Nephron (organoid): Measurements from ENCODE around the gene UBE2G1.
A peak's percentile ranks its signal among the peaks of the same experiment; 100 is the strongest.

Experiments
- H3K27ac Mint-ChIP-seq, 3 experiments: 2 replicates each; pipeline ENCODE4 v1.8.0; 2020; ENCODE audit warnings: mixed read lengths in 3 of 3, mild to moderate bottlenecking in 2 of 3, moderate library complexity in 1 of 3
- H3K27me3 Mint-ChIP-seq: 2 replicates; pipeline ENCODE4 v1.8.0; 2021; ENCODE audit warnings: low read depth, mild to moderate bottlenecking, moderate library complexity, mixed read lengths
- H3K36me3 Mint-ChIP-seq: 2 replicates; pipeline ENCODE4 v1.8.0; 2020; ENCODE audit warnings: low read depth, mixed read lengths
- H3K4me1 Mint-ChIP-seq: 2 replicates; pipeline ENCODE4 v1.8.0; 2020; ENCODE audit warnings: mixed read lengths
- H3K4me3 Mint-ChIP-seq, 3 experiments: 2 replicates each; pipeline ENCODE4 v1.8.0; 2020; ENCODE audit warnings: mild to moderate bottlenecking in 3 of 3, mixed read lengths in 3 of 3, moderate library complexity in 2 of 3
- H3K9me3 Mint-ChIP-seq: 2 replicates; pipeline ENCODE4 v1.8.0; 2020; ENCODE audit warnings: mixed read lengths
- TF ChIP-seq, protein P1 (sequence below), 3 experiments: fragments of 200-600 bp; sonication (generic); IDR thresholded peaks; one replicate each; pipeline ENCODE4 v1.5.0; 2021; ENCODE audit warnings: antibody characterized with exemption in 3 of 3; ENCODE audit not compliant: unreplicated experiment in 3 of 3

The UBE2G1 gene

DNA sequence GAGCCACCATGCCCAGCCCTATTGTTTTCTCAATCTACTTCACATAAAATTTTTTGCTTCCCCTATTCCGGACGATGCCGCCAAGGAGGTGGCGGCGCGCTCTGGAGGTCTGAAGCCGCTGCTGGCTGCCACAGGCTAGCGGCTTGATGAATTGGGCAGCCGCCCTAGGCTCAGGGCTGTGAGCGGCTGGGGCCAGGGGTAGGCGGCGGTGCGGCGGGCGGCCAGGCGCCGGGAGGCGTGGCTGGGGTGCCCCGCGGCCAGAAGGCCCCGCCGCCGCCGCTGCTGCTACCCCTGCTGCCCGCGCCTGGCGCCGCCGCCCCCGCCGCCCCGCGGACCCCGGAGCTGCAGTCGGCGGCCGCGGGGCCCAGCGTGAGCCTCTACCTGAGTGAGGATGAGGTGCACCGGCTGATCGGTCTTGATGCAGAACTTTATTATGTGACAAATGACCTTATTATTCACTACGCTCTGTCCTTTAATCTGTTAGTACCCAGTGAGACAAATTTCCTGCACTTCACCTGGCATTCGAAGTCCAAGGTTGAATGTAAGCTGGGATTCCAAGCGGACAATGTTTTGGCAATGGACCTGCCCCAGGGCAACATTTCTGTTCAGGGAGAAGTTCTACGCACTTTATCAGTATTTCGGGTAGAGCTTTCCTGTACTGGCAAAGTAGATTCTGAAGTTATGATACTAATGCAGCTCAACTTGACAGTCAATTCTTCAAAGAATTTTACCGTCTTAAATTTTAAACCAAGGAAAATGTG lies 144.4 kb downstream of the UBE2G1 start:
- no peaks in the 10 kb centered on the region for H3K9me3 Mint-ChIP-seq
- no peaks in the 10 kb centered on the region for H3K27me3 Mint-ChIP-seq
- H3K27ac Mint-ChIP-seq = no peak overlapping the region
- H3K4me1 Mint-ChIP-seq = peaks cover 10% of the 10 kb centered on the region
- TF ChIP-seq, protein P1, sequence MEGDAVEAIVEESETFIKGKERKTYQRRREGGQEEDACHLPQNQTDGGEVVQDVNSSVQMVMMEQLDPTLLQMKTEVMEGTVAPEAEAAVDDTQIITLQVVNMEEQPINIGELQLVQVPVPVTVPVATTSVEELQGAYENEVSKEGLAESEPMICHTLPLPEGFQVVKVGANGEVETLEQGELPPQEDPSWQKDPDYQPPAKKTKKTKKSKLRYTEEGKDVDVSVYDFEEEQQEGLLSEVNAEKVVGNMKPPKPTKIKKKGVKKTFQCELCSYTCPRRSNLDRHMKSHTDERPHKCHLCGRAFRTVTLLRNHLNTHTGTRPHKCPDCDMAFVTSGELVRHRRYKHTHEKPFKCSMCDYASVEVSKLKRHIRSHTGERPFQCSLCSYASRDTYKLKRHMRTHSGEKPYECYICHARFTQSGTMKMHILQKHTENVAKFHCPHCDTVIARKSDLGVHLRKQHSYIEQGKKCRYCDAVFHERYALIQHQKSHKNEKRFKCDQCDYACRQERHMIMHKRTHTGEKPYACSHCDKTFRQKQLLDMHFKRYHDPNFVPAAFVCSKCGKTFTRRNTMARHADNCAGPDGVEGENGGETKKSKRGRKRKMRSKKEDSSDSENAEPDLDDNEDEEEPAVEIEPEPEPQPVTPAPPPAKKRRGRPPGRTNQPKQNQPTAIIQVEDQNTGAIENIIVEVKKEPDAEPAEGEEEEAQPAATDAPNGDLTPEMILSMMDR (IDR thresholded peaks at IDR 0.05; ENCODE audit: unreplicated experiment in 3 of 3) = no peak
- peaks cover 27% of the 10 kb centered on the region for H3K36me3 Mint-ChIP-seq
- no peak overlapping the region for H3K4me3 Mint-ChIP-seq

DNA sequence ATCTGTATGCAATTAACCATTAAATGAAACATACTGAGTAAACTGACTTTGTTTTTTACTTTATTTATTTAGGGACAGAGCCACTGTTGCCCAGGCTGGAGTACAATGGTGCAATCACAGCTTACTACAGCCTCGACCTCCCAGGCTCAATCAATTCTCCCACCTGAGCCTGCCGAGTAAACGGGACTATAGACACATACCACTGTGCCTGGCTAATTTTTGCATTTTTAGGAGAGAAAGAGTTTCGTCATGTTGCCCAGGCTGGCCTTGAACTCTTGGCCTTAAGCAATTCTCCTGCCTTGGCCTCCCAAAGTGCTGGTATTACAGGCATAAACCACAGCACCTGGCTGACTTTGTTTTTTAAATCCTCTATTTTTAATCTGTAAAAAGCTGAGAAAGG lies 145.3 kb downstream of the UBE2G1 start:
- Mint-ChIP-seq H3K27me3 (no peaks in the 10 kb centered on the region), H3K4me3 (no peak overlapping the region), H3K27ac (peak overlapping the region; percentile 87 to 94 (median 89)), H3K36me3 (peaks cover 27% of the 10 kb centered on the region), H3K4me1 (peaks cover 14% of the 10 kb centered on the region), H3K9me3 (no peaks in the 10 kb centered on the region)
- TF ChIP-seq, protein P1 (IDR thresholded peaks at IDR 0.05; ENCODE audit: unreplicated experiment in 3 of 3) = no peak

DNA sequence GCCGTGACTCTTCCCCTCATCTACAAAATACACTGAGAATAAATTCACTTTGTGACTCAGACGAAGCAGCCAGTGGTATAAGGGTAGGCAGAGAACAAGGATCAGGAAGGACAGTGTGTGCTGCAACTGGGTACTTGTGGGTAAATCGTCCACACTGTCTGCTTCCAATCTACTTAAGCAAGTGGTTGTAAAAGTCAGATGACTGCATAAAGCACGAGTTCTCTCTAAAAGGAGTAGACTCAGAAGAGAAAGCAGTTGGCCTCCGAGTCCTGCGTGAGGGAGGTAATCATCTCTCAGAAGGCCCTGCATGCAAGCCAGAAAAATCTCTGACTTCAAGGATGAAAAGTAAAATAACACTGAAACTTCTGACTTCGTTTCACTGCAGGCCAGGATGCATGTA lies 145.8 kb downstream of the UBE2G1 start:
- TF ChIP-seq, protein P1 (IDR thresholded peaks at IDR 0.05; ENCODE audit: unreplicated experiment in 3 of 3) = no peak
- Mint-ChIP-seq H3K36me3 (peaks cover 28% of the 10 kb centered on the region), H3K4me3 (peak overlapping the region in 1 of 3 experiments; percentile 37), H3K27ac (peak overlapping the region; percentile 87 to 94 (median 89)), H3K4me1 (peaks cover 14% of the 10 kb centered on the region), H3K27me3 (no peaks in the 10 kb centered on the region), H3K9me3 (no peaks in the 10 kb centered on the region)
